GM23248 (cell line): ENCODE data around the gene UBTFL1.

Source experiments
- EZH2 ChIP-seq: fragments of 200-600 bp; sonication (generic); IDR thresholded peaks from 2 replicates; pipeline ENCODE4 v1.6.1; 2018; ENCODE audit warnings: antibody characterized with exemption, mild to moderate bottlenecking; ENCODE audit not compliant: insufficient read depth, poor library complexity, severe bottlenecking
- EZH2phosphoT487 ChIP-seq: fragments of 200-600 bp; sonication (generic); IDR thresholded peaks from 2 replicates; pipeline ENCODE4 v1.6.1; 2018; ENCODE audit warnings: antibody characterized with exemption, moderate library complexity, mild to moderate bottlenecking, low read depth; ENCODE audit not compliant: insufficient read depth

- TF ChIP-seq EZH2, result no peak
- TF ChIP-seq EZH2phosphoT487, result no peak
These were observed 49.3 kb downstream of the UBTFL1 start for GRCh38 chr11:90135016-90135415.
